Measurements from ENCODE around the gene YJEFN3.
A peak's percentile ranks its signal among the peaks of the same experiment; 100 is the strongest.

The YJEFN3 gene

GRCh38 chr19:19540064-19540714 is 11.5 kb downstream of the YJEFN3 start:
- peak; percentile 45 for DNase-seq

- peak; percentile 57 for DNase-seq
Observed at GRCh38 chr19:19540715-19541515, 12.2 kb downstream of the YJEFN3 start.

GRCh38 chr19:19541616-19542015 is 12.9 kb downstream of the YJEFN3 start:
- DNase-seq, result no peak

GRCh38 chr19:19542507-19542906 is 13.8 kb downstream of the YJEFN3 start:
- DNase-seq, result no peak

GRCh38 chr19:19543101-19543500 is 14.4 kb downstream of the YJEFN3 start:
- DNase-seq, result no peak

- DNase-seq, result no peak
Observed at GRCh38 chr19:19543640-19544039, 14.9 kb downstream of the YJEFN3 start.

- no peak for DNase-seq
Observed at GRCh38 chr19:19544257-19544953, 15.7 kb downstream of the YJEFN3 start.

- no peak for DNase-seq
Observed at GRCh38 chr19:19544954-19545591, 16.4 kb downstream of the YJEFN3 start.

- no peak for DNase-seq
Observed at GRCh38 chr19:19545707-19546106, 17.0 kb downstream of the YJEFN3 start.

GRCh38 chr19:19546751-19547162 is 18.0 kb downstream of the YJEFN3 start:
- no peak for DNase-seq

- DNase-seq, result no peak
Observed at GRCh38 chr19:19547674-19548336, 19.1 kb downstream of the YJEFN3 start.

GRCh38 chr19:19548915-19549759 is 20.4 kb downstream of the YJEFN3 start:
- no peak for DNase-seq

GRCh38 chr19:19549804-19550464 is 21.2 kb downstream of the YJEFN3 start:
- DNase-seq, result no peak

GRCh38 chr19:19550485-19550929 is 21.8 kb downstream of the YJEFN3 start:
- DNase-seq, result peak; percentile 40

GRCh38 chr19:19550972-19551852 is 22.5 kb downstream of the YJEFN3 start:
- DNase-seq, result no peak

GRCh38 chr19:19551853-19552192 is 23.1 kb downstream of the YJEFN3 start:
- DNase-seq, result no peak

GRCh38 chr19:19552798-19553197 is 24.1 kb downstream of the YJEFN3 start:
- peak; percentile 39 for DNase-seq

- DNase-seq, result no peak
Observed at GRCh38 chr19:19553670-19554069, 25.0 kb downstream of the YJEFN3 start.

- peak; percentile 54 for DNase-seq
Observed at GRCh38 chr19:19554074-19555023, 25.6 kb downstream of the YJEFN3 start.

Data from EL (cell line).